ENCODE data around the gene SCRN3.

DNA sequence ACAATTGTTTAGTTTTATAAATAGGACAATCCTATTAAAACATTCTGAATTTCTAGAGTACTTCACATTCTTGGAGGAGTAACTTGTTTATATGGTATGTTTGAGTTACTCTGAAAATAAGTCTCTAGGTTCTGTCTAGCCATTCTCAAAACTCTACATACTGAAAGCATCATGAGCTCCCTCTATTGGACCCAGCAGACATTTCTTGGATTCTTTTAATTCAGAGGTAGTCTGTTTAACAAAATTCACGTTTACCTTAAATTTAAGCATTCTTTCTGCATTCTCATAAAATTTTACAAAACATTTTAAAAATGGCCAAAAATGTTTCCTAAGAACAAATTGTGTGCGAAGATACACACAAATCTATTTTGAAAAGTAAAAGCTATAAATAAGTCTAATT lies 45.5 kb upstream of the SCRN3 start:
- TF ChIP-seq, protein P1, sequence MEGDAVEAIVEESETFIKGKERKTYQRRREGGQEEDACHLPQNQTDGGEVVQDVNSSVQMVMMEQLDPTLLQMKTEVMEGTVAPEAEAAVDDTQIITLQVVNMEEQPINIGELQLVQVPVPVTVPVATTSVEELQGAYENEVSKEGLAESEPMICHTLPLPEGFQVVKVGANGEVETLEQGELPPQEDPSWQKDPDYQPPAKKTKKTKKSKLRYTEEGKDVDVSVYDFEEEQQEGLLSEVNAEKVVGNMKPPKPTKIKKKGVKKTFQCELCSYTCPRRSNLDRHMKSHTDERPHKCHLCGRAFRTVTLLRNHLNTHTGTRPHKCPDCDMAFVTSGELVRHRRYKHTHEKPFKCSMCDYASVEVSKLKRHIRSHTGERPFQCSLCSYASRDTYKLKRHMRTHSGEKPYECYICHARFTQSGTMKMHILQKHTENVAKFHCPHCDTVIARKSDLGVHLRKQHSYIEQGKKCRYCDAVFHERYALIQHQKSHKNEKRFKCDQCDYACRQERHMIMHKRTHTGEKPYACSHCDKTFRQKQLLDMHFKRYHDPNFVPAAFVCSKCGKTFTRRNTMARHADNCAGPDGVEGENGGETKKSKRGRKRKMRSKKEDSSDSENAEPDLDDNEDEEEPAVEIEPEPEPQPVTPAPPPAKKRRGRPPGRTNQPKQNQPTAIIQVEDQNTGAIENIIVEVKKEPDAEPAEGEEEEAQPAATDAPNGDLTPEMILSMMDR (IDR thresholded peaks at IDR 0.05) = no peak
- TF ChIP-seq POLR2A (IDR thresholded peaks at IDR 0.05) = no peak

All from vagina (tissue), 2 donors.